ENCODE measurements around the gene STXBP5L. TPM values are rescaled to one million over a fixed set of nuclear protein-coding genes. Genes with fewer than 3 reads are reported as not detected.
A peak's percentile ranks its signal among the peaks of the same experiment; 100 is the strongest.

STXBP5L gene
- total RNA-seq, 1 donor from 2014 or later = 2.1 TPM

DNA sequence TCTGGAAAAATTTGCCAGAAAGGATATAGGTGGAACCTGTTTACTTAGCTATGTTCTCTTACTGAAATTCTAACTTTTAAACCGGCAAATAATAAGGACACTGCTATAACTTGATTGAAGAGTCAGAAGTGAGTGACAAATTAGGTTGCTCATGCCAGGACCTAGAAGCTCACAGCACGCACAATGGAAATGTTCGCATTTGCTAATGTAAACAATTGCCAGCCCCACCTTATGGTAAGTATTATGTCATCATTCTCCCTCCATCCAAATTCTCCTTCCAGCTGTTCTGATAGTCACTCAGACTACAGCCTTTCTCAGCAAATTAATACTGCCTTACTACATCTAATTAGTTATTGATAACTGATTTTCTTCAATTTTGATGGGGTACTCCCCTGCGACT lies 4.8 kb upstream of the STXBP5L start:
- no peak for FAIRE-seq
- Mint-ChIP-seq H3K9me3 (ENCODE audit: unreplicated experiment) (peaks cover 8% of the 10 kb centered on the region), H3K4me1 (ENCODE audit: low read depth, unreplicated experiment) (no peaks in the 10 kb centered on the region), H3K36me3 (ENCODE audit: low read depth, unreplicated experiment) (peaks cover 2% of the 10 kb centered on the region), H3K27me3 (ENCODE audit: low read depth, unreplicated experiment) (no peaks in the 10 kb centered on the region), H3K4me3 (ENCODE audit: unreplicated experiment) (no peak overlapping the region), H3K27ac (ENCODE audit: unreplicated experiment) (no peak overlapping the region)
- H3K4me1 ChIP-seq (ENCODE audit: insufficient read depth, low read length) = no peaks in the 10 kb centered on the region
- H3K9ac ChIP-seq (ENCODE audit: low read length) = no peak overlapping the region
- H3K79me2 ChIP-seq (ENCODE audit: insufficient read depth, low read length) = no peaks in the 10 kb centered on the region
- no peaks in the 10 kb centered on the region for H4K20me1 ChIP-seq (ENCODE audit: insufficient read depth, low read length)
- H3K4me2 ChIP-seq (ENCODE audit: low read length) = no peak overlapping the region
- H2AFZ ChIP-seq (ENCODE audit: low read depth, low read length) = no peak overlapping the region
- H3K36me3 ChIP-seq (ENCODE audit: insufficient read depth, low read length) = no peaks in the 10 kb centered on the region
- no peak overlapping the region for H3K27ac ChIP-seq (ENCODE audit: low read depth, low read length)
- no peaks in the 10 kb centered on the region for H3K9me3 ChIP-seq (ENCODE audit: insufficient read depth, low read depth, low read length)
- no peak for DNase-seq (ENCODE audit: low read depth)
- TF ChIP-seq CTCF (IDR thresholded peaks at IDR 0.05; ENCODE audit: insufficient read depth, low read depth, low read length) = no peak
- no peak for TF ChIP-seq EZH2 (IDR thresholded peaks at IDR 0.05; ENCODE audit: insufficient read depth, low read length)
- no peak overlapping the region for H3K4me3 ChIP-seq (ENCODE audit: insufficient read depth, low read depth, low read length)
- peaks cover 4% of the 10 kb centered on the region for H3K27me3 ChIP-seq (ENCODE audit: insufficient read depth, low read length)

- no peaks in the 10 kb centered on the region for H3K79me2 ChIP-seq (ENCODE audit: insufficient read depth, low read length)
- no peaks in the 10 kb centered on the region for H3K4me1 ChIP-seq (ENCODE audit: insufficient read depth, low read length)
- no peaks in the 10 kb centered on the region for H3K36me3 ChIP-seq (ENCODE audit: insufficient read depth, low read length)
- H3K27ac ChIP-seq (ENCODE audit: low read depth, low read length) = no peak overlapping the region
- H3K9ac ChIP-seq (ENCODE audit: low read length) = no peak overlapping the region
- no peaks in the 10 kb centered on the region for H4K20me1 ChIP-seq (ENCODE audit: insufficient read depth, low read length)
- H3K9me3 Mint-ChIP-seq (ENCODE audit: unreplicated experiment) = no peaks in the 10 kb centered on the region
- peak overlapping the region; percentile 64 for H3K4me3 ChIP-seq (ENCODE audit: insufficient read depth, low read depth, low read length)
- H3K4me1 Mint-ChIP-seq (ENCODE audit: low read depth, unreplicated experiment) = no peaks in the 10 kb centered on the region
- peak overlapping the region; percentile 43 for H3K27ac Mint-ChIP-seq (ENCODE audit: unreplicated experiment)
- peak overlapping the region; percentile 96 for H3K4me2 ChIP-seq (ENCODE audit: low read length)
- no peak for FAIRE-seq
- H3K9me3 ChIP-seq (ENCODE audit: insufficient read depth, low read depth, low read length) = no peaks in the 10 kb centered on the region
- H3K36me3 Mint-ChIP-seq (ENCODE audit: low read depth, unreplicated experiment) = no peaks in the 10 kb centered on the region
- DNase-seq (ENCODE audit: low read depth) = no peak
- no peaks in the 10 kb centered on the region for H3K27me3 Mint-ChIP-seq (ENCODE audit: low read depth, unreplicated experiment)
- TF ChIP-seq CTCF (IDR thresholded peaks at IDR 0.05; ENCODE audit: insufficient read depth, low read depth, low read length) (no peak), EZH2 (IDR thresholded peaks at IDR 0.05; ENCODE audit: insufficient read depth, low read length) (no peak)
- H2AFZ ChIP-seq (ENCODE audit: low read depth, low read length) = no peak overlapping the region
- peak overlapping the region; percentile 93 for H3K4me3 Mint-ChIP-seq (ENCODE audit: unreplicated experiment)
- H3K27me3 ChIP-seq (ENCODE audit: insufficient read depth, low read length) = peaks cover 16% of the 10 kb centered on the region
These were observed 361 bp upstream of the STXBP5L start for GRCh38 chr3:120907659-120908029.

DNA sequence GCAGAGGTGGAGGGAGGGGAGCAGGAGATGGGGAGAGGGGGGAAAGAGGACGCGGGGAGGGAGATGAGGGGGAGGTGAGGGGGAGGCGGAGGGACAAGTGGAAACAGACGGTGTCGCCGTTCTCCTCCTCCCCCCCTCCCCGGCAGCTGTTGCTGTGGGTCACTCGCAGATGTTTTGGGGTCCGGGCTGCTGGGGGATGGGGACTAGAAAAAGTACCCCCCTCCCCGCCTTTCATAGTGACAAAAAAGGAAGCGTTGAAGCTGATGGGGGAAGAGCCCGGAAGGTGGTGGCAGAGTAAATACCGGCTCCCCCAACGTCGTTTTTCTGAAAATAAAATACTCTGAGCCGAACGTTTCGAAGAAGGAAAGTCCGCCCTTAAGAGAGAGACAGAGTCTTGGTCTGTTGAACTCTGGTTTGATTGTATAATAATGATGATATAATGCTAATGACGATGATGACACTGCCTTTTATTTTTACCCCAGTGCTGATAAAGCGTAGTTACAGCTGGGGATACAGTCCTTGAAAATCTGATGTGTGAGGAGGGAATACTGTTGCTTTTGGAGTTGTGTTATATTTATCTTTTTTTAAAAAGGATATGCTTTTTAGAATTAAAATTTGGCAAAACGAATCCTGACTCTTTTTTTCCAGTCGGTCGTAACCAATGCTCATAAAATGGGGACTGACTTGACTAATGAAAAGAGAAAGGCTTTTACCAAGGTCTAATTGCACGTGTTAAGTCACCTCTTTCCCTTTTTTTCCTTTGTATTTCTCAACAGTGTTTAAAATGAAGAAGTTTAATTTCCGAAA lies 993 bp downstream of the STXBP5L start:
- Mint-ChIP-seq H3K9me3 (ENCODE audit: unreplicated experiment) (no peaks in the 10 kb centered on the region), H3K36me3 (ENCODE audit: low read depth, unreplicated experiment) (no peaks in the 10 kb centered on the region), H3K27me3 (ENCODE audit: low read depth, unreplicated experiment) (no peaks in the 10 kb centered on the region), H3K4me3 (ENCODE audit: unreplicated experiment) (peak overlapping the region; percentile 90), H3K4me1 (ENCODE audit: low read depth, unreplicated experiment) (no peaks in the 10 kb centered on the region), H3K27ac (ENCODE audit: unreplicated experiment) (peak overlapping the region; percentile 28)
- no peak for DNase-seq (ENCODE audit: low read depth)
- no peaks in the 10 kb centered on the region for H3K79me2 ChIP-seq (ENCODE audit: insufficient read depth, low read length)
- no peak overlapping the region for H3K27ac ChIP-seq (ENCODE audit: low read depth, low read length)
- no peaks in the 10 kb centered on the region for H4K20me1 ChIP-seq (ENCODE audit: insufficient read depth, low read length)
- H3K4me1 ChIP-seq (ENCODE audit: insufficient read depth, low read length) = no peaks in the 10 kb centered on the region
- no peak overlapping the region for H2AFZ ChIP-seq (ENCODE audit: low read depth, low read length)
- H3K27me3 ChIP-seq (ENCODE audit: insufficient read depth, low read length) = peaks cover 16% of the 10 kb centered on the region
- no peaks in the 10 kb centered on the region for H3K9me3 ChIP-seq (ENCODE audit: insufficient read depth, low read depth, low read length)
- no peak for TF ChIP-seq CTCF (IDR thresholded peaks at IDR 0.05; ENCODE audit: insufficient read depth, low read depth, low read length)
- H3K4me2 ChIP-seq (ENCODE audit: low read length) = peak overlapping the region; percentile 96
- no peak for FAIRE-seq
- peak overlapping the region; percentile 34 for H3K4me3 ChIP-seq (ENCODE audit: insufficient read depth, low read depth, low read length)
- no peak overlapping the region for H3K9ac ChIP-seq (ENCODE audit: low read length)
- H3K36me3 ChIP-seq (ENCODE audit: insufficient read depth, low read length) = no peaks in the 10 kb centered on the region

Data from astrocyte (in vitro differentiated cells and primary cell).